ENCODE measurements around the gene PDE6D. TPM values are rescaled to one million over a fixed set of nuclear protein-coding genes. Genes with fewer than 3 reads are reported as not detected.
"Not testable (repeated sequence)": the region's sequence is repeated elsewhere in the genome, so short reads cannot be mapped to it uniquely, and the experiment has no call there.

Gene PDE6D
- total RNA-seq, 1 experiment from 2014 or later = 67.0 TPM

DNA sequence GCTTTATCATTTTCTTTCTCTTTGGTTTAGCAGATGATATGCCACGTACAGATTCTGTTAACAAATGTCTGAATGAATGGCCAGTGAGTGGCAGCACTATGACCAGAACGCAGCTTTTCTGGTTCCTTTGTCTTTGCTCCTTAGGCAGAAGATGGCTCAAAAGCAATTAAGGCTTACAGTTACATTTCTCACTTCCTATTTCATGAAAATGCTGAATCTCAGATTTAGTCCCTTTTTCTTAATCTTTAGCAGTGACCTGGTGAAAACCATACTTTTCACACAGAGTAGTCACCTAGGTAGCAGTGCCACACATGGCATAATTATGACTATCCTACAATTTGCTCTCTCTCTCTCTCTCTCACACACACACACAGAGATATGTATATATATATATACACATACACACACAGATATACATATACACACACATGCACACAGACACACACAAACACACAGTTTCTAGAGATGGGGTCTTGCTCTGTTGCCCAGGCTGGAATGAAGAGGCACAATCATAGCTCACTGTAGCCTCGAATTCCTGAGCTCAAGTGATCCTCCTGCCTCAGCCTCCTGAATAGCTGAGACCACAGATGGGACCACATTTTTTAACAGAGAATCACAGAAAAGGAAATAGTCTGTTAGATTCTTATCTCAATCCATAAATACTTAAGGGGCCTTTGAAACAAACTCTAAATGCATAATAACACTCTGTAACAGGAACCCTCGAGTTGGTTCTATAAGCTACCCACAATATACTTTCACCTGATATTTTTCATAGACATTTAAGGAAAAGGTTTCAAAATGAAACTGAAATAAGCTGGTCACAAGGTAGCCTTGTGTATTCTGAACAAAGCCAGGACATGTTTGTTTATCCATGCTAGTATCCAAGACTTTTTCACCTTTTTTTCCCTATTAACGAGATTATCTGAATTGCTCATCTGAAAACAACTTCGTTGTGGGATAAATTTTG lies 11.6 kb downstream of the PDE6D start:
- no peak for DNase-seq (ENCODE audit: low read depth)

GRCh38 chr2:231765496-231765929 lies 15.6 kb downstream of the PDE6D start:
- no peak for DNase-seq (ENCODE audit: low read depth)

- no peak for DNase-seq (ENCODE audit: low read depth)
Measured at GRCh38 chr2:231764760-231765159, 16.3 kb downstream of the PDE6D start.

GRCh38 chr2:231764124-231764523 lies 17.0 kb downstream of the PDE6D start:
- DNase-seq (ENCODE audit: low read depth) = no peak

DNA sequence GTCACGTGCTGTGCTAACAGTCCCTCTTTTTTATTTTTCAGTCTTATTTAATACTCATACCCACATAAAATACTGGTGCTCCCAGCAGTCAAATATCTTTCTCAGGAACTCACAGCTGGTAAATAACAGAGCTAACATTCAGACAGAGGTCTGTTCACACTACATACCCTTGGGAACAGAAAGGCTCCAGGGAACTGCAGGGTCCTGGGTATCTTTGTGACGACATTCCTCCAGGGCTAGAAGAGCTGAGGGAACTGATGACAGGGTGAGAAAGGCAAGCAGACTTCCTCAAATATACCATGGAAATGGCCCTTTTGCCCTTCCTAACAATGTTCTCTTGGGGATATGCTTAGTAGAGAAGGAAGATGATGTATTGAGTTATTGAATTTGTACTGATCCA lies 19.3 kb downstream of the PDE6D start:
- no peak for DNase-seq (ENCODE audit: low read depth)

DNA sequence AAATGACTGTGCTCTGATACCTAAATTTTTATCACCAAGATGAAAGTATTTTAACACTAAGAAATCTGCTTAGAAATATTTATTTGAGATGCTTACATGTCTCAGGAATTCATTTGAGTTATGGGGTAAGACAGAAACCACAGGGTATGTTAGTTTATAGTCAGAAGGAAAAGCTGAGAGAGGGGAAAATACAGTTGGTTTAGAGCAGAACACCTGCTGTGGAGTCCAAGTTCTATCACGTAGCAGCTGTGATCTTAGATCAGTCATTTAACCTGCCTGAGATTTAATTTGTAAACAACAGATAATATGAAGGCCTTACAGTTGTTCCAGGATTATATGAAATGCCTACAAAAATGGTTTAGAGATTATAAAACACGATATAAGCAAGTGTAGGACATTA lies 29.0 kb downstream of the PDE6D start:
- no peak for DNase-seq (ENCODE audit: low read depth)

GRCh38 chr2:231751042-231751815 lies 29.9 kb downstream of the PDE6D start:
- no peak for DNase-seq (ENCODE audit: low read depth)

DNA sequence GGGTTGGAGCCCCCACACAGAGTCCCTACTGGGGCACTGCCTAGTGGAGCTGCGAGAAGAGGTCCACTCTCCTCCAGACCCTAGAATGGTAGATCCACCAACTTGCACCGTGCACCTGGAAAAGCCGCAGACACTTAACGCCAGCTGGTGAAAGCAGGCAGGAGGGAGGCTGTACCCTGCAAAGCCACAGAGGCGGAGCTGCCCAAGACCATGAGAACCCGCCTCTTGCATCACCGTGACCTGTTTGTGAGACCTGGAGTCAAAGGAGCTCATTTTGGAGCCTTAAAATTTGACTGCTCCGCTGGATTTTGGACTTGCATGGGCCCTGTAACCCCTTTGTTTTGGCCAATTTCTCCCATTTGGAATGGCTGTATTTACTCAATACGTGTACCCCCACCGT lies 32.1 kb downstream of the PDE6D start:
- not testable (repeated sequence) for DNase-seq (ENCODE audit: low read depth)

DNA sequence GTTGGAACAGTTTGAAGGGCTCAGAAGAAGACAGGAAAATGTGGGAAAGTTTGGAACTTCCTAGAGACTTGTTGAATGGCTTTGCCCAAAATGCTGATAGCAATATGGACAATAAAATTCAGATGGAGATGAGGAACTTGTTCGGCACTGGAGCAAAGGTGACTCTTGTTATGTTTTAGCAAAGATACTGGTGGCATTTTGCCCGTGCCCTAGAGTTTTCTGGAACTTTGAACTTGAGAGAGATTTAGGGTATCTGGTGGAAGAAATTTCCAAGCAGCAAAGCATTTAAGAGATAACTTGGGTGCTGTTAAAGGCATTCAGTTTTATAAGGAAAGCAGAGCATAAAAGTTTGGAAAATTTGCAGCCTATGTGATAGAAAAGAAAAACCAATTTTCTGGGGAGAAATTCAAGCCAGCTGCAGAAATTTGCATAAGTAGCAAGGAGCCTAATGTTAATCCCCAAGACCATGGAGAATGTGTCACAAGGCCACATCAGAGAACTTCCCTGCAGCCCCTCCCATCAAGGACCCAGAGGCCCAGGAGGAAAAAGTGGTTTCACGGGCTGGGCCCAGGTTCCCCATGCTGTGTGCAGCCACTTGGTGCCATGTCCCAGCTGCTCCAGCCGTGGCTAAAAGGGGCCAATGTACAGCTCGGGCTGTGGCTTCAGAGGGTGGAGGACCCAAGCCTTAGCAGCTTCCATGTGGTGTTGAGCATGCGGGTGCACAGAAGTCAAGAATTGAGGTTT lies 32.8 kb downstream of the PDE6D start:
- DNase-seq (ENCODE audit: low read depth) = not testable (repeated sequence)

GRCh38 chr2:231745303-231746038 lies 35.6 kb downstream of the PDE6D start:
- no peak for DNase-seq (ENCODE audit: low read depth)

DNA sequence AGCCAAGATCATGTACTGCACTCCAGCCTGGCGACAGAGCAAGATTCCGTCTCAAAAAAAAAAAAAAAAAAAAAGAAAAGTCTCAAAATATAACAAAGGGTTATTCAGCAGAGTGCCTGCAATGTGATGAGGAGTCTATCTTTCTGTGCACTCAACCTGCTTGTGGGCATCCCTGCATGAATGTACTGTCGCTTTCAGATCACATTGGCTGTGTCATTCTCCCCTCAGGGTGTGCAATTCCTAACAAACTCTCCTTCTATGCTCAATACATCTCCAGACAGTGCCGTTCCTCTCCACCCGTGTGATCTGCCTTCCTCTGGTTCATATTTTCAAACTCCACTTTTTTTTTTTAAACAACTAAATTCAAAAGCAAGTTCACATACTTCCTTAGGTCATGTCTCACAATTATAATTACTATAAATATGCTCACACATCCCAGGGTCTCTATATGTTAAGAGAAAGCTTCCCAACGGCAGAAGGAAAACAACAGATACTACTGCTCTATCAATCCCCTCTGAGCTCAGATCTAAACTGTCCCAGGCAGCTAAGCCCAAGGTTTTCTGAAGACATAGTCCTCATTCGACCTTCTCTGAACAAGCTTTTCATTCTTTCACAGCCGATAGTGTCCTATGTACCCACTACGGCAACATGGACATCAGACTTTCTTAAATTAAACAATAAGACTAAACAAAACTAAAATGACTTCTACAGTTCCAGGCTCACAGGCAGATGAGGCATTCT lies 37.5 kb downstream of the PDE6D start:
- DNase-seq (ENCODE audit: low read depth) = no peak

- no peak for DNase-seq (ENCODE audit: low read depth)
Measured at GRCh38 chr2:231737761-231738160, 43.3 kb downstream of the PDE6D start.

DNA sequence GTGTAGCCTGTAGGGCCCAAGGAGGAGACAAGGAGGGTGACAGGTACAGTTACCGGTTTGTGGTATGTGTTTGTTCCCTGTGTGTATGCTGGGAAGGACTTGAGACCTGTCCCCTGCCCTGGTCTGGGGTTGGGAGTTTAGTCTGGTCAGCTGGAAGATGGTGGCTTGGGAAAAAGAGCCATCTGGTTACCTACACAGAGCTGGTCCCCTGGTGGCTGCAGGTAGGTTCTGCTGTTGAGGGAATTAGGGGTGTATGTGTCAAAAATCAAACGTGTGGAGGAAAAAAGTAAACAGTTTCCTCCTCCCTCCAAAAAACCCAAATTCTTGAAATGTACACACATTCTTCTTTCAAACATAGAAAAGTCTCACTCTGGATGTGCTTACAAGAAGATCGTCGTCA lies 48.5 kb downstream of the PDE6D start:
- DNase-seq (ENCODE audit: low read depth) = no peak

DNA sequence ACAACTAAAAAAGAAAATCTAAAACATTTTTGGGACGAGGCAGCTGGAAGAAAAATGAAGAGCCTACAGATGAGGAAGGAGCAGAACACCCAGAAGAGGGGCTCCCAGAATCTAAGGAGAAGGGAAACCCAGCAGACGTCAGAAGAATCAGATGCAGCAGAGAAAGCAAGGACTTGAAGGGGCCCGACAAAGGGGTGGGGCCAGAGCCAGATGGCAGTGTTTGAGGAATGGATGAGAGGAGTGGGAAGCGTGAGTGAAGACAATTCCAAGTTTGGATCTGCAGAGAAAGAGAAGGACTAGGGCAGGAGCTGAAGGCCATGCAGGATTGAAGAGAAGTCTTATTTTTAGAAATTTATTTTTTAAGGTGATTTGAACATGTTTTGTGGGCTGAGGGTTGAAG lies 53.5 kb downstream of the PDE6D start:
- no peak for DNase-seq (ENCODE audit: low read depth)

GRCh38 chr2:231726276-231726675 lies 54.8 kb downstream of the PDE6D start:
- DNase-seq (ENCODE audit: low read depth) = no peak

- DNase-seq (ENCODE audit: low read depth) = no peak
Measured at GRCh38 chr2:231725476-231725875, 55.6 kb downstream of the PDE6D start.

- no peak for DNase-seq (ENCODE audit: low read depth)
Measured at GRCh38 chr2:231722721-231723307, 58.3 kb downstream of the PDE6D start.

DNA sequence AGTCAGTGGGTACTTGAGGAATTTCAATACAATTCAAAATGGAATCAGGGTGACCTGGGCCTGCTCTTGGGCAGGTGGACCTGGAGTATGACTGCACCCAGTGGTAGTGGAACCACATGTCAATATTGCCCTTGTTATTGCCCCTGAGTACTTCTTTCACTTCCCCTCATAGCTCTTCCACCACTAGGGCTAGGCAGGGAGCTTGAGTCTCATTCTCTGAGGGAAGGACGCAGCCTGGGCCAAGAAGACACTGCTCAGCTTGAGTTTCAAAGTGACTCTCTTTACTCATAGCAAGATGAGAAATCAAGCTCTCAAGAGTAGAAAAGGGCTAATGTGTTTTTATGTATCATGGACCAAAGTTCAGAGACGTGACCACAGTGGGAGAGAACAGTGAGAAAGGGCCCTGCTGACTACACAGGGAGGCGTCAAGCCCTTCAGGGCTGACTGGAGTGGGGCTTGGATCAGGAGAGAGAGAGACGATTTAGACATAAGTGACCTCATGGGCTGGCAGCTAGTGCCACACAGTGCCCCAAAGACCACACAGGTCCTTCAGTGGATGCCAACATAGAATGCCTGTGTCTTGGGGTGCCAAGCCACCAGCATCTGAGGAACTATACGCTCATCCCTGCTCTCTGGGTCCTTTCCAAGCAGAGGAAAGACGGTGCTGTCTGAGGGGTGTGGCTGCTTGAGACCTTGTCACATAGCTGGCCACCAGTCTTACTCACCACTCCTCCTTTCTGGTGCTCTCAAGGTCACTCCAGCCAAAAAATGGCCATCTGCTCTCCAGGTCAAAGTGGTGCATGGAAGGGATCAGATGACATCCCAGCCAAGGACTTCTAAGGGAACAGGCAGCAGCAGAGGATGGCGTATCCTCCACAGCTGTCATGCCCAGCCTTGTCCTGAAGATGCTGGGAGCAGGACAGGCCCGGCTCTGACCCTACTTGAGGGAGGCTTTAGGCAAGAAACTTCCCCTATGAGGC lies 59.8 kb downstream of the PDE6D start:
- DNase-seq (ENCODE audit: low read depth) = no peak

All from M059J (cell line).